C4-2B (cell line): ENCODE data around the gene RNF212B.

Experiments used
- ZFX ChIP-seq: fragments of 450-650 bp; IDR thresholded peaks from 2 replicates; pipeline ENCODE4 v1.6.1; 2017
- TF ChIP-seq, protein P1 (sequence below): fragments of 450-650 bp; conservative IDR thresholded peaks from 2 replicates; pipeline ENCODE4 v1.5.1; 2017; ENCODE audit warnings: mild to moderate bottlenecking

DNA sequence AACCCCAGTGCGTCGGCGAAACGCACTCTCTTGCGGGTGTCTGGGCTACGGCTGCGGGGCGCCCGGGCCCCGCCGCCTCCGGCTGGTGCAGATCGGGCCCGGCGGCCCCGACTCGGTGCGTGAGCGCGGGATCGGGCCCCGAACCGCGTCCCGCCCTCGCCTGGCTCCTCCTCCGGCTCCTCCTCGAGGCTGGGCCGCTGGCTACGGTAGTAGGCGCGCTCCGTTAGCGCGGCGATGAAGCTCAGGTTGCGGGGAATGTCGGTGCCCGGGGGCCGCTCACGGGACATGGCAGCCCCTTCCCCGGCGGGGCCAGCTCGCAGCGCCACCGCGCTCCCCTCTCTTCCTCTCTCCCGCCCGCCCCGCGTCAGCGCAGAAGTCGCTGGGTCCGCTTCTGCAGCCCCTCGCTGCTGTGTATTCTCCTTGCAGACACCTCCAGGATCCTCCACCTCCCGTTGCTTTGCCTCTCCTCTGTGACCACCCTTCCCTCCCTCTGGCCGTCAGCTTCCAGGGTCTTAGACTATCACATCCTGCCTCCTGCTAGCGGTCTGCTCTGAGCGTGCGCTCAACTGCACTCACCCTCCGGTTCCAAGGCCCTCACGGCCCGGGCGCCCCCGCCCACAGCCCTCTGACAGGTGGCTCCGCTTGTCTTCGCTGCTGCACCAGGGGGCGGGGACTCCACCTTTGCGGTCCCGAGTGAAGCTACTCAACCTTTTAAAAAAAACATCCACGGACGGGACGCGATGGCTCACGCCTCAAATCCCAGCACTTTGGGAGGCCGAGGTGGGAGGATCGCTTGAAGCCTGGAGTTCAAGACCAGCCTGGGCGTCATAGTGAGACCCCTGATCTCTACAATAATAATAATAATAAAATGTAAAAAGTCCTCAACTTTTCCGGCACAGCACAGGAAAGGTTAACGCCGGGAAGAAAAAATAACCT is 64.8 kb downstream of the RNF212B start, which contains the start of gene PPP1R3E:
- TF ChIP-seq, protein P1, sequence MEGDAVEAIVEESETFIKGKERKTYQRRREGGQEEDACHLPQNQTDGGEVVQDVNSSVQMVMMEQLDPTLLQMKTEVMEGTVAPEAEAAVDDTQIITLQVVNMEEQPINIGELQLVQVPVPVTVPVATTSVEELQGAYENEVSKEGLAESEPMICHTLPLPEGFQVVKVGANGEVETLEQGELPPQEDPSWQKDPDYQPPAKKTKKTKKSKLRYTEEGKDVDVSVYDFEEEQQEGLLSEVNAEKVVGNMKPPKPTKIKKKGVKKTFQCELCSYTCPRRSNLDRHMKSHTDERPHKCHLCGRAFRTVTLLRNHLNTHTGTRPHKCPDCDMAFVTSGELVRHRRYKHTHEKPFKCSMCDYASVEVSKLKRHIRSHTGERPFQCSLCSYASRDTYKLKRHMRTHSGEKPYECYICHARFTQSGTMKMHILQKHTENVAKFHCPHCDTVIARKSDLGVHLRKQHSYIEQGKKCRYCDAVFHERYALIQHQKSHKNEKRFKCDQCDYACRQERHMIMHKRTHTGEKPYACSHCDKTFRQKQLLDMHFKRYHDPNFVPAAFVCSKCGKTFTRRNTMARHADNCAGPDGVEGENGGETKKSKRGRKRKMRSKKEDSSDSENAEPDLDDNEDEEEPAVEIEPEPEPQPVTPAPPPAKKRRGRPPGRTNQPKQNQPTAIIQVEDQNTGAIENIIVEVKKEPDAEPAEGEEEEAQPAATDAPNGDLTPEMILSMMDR, result no peak
- TF ChIP-seq ZFX, result peak; percentile 79; the same call in 1 of the 2 replicates
